Smooth muscle cell (in vitro differentiated cells): ENCODE results near the gene PMAIP1. TPM values are rescaled to one million over a fixed set of nuclear protein-coding genes. Genes with fewer than 3 reads are reported as not detected.
"Not testable (repeated sequence)": the region's sequence is repeated elsewhere in the genome, so short reads cannot be mapped to it uniquely, and the experiment has no call there.

Experiments used
- DNase-seq: peaks from one replicate; lab custom pipeline; 2025; ENCODE audit not compliant: unreplicated experiment; lab: John Stamatoyannopoulos, UW
- H2AFZ ChIP-seq: fragments of 200-600 bp; sonication (generic); 2 replicates; pipeline ENCODE4 v1.6.0; 2016; ENCODE audit warnings: antibody characterized with exemption, low read depth, mild to moderate bottlenecking
- H3F3A ChIP-seq: fragments of 200-600 bp; sonication (generic); 2 replicates; pipeline ENCODE4 v1.6.0; 2017; ENCODE audit warnings: antibody characterized with exemption, low read depth
- H3K27ac ChIP-seq: fragments of 200-600 bp; sonication (generic); 2 replicates; pipeline ENCODE4 v1.5.1; 2016; ENCODE audit warnings: low read depth, mild to moderate bottlenecking
- H3K27me3 ChIP-seq: fragments of 200-600 bp; sonication (generic); 2 replicates; pipeline ENCODE4 v1.6.1; 2016; ENCODE audit warnings: low read depth, mild to moderate bottlenecking
- H3K36me3 ChIP-seq: fragments of 200-600 bp; sonication (generic); 2 replicates; pipeline ENCODE4 v1.5.1; 2016; ENCODE audit warnings: low read depth
- H3K4me1 ChIP-seq: fragments of 200-600 bp; sonication (generic); 2 replicates; pipeline ENCODE4 v1.5.1; 2016; ENCODE audit warnings: low read depth
- H3K4me2 ChIP-seq: fragments of 200-600 bp; sonication (generic); 2 replicates; pipeline ENCODE4 v1.6.0; 2016; ENCODE audit warnings: mild to moderate bottlenecking
- H3K4me3 ChIP-seq: fragments of 200-600 bp; sonication (generic); 2 replicates; pipeline ENCODE4 v1.5.1; 2016; ENCODE audit warnings: mild to moderate bottlenecking
- H3K79me2 ChIP-seq: fragments of 200-600 bp; sonication (generic); 2 replicates; pipeline ENCODE4 v1.6.0; 2016; ENCODE audit warnings: low read depth, mild to moderate bottlenecking
- H3K9ac ChIP-seq: fragments of 200-600 bp; sonication (generic); 2 replicates; pipeline ENCODE4 v1.6.0; 2016; ENCODE audit warnings: low read depth
- H3K9me3 ChIP-seq: fragments of 200-600 bp; sonication (generic); replicated peaks from 2 replicates; pipeline ENCODE4 v1.5.1; 2016; ENCODE audit warnings: low read depth
- H4K20me1 ChIP-seq: fragments of 200-600 bp; sonication (generic); 2 replicates; pipeline ENCODE4 v1.6.0; 2016; ENCODE audit warnings: low read depth
- WGBS: methylation state at CpG from one replicate; pipeline ENCODE4 v1.1.7; 2016; ENCODE audit warnings: low lambda C conversion rate; 5-methylcytosine and 5-hydroxymethylcytosine counted together
- polyA plus RNA-seq: library from polyadenylated mRNA; unstranded; fragments of >200 nt; fragmentation: Nextera tagmentation; extraction: Ambion mirVana; gene quantifications from 2 replicates; pipeline ENCODE4 v1.2.1, GENCODE V29; 2016
- total RNA-seq: library from RNA; depleted of rRNA; stranded (reverse); fragments of >200 nt; gene quantifications from 2 replicates; pipeline ENCODE4 v1.2.3, GENCODE V29; 2014
- TF ChIP-seq, protein P1 (sequence below): fragments of 200-600 bp; sonication (generic); IDR thresholded peaks from 2 replicates; pipeline ENCODE4 v1.5.1; 2017; ENCODE audit warnings: borderline replicate concordance, mild to moderate bottlenecking, antibody characterized with exemption; ENCODE audit not compliant: insufficient read depth, poor library complexity, severe bottlenecking

PMAIP1 gene
- total and polyA plus RNA-seq, 2 experiments from 2014 or later, result 18.0 to 37.5 TPM

- Histone ChIP-seq H3K27ac (no peak overlapping the region), H3K36me3 (no peaks in the 10 kb centered on the region), H4K20me1 (no peaks in the 10 kb centered on the region), H3K79me2 (no peaks in the 10 kb centered on the region), H3K9me3 (no peaks in the 10 kb centered on the region), H3F3A (peaks cover 14% of the 10 kb centered on the region), H3K9ac (no peak overlapping the region), H2AFZ (no peak overlapping the region), H3K27me3 (no peaks in the 10 kb centered on the region), H3K4me1 (peaks cover 17% of the 10 kb centered on the region), H3K4me3 (no peak overlapping the region), H3K4me2 (no peak overlapping the region)
- DNase-seq, result no peak
- TF ChIP-seq, protein P1, sequence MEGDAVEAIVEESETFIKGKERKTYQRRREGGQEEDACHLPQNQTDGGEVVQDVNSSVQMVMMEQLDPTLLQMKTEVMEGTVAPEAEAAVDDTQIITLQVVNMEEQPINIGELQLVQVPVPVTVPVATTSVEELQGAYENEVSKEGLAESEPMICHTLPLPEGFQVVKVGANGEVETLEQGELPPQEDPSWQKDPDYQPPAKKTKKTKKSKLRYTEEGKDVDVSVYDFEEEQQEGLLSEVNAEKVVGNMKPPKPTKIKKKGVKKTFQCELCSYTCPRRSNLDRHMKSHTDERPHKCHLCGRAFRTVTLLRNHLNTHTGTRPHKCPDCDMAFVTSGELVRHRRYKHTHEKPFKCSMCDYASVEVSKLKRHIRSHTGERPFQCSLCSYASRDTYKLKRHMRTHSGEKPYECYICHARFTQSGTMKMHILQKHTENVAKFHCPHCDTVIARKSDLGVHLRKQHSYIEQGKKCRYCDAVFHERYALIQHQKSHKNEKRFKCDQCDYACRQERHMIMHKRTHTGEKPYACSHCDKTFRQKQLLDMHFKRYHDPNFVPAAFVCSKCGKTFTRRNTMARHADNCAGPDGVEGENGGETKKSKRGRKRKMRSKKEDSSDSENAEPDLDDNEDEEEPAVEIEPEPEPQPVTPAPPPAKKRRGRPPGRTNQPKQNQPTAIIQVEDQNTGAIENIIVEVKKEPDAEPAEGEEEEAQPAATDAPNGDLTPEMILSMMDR, result no peak
- WGBS, result 97% methylated on average over 2 of the region's 2 CpGs
Measured at GRCh38 chr18:59884351-59884750, 15.4 kb upstream of the PMAIP1 start.

GRCh38 chr18:59885579-59886163 lies 14.1 kb upstream of the PMAIP1 start:
- 36% methylated on average over 6 of the region's 6 CpGs for WGBS
- H3F3A ChIP-seq, result peaks cover 14% of the 10 kb centered on the region
- H3K9ac ChIP-seq, result no peak overlapping the region
- H3K36me3 ChIP-seq, result no peaks in the 10 kb centered on the region
- H3K4me2 ChIP-seq, result peak overlapping the region; percentile 67
- no peaks in the 10 kb centered on the region for H3K27me3 ChIP-seq
- no peaks in the 10 kb centered on the region for H4K20me1 ChIP-seq
- H3K9me3 ChIP-seq, result no peaks in the 10 kb centered on the region
- no peak for DNase-seq
- TF ChIP-seq, protein P1, result no peak
- H3K79me2 ChIP-seq, result no peaks in the 10 kb centered on the region
- H3K4me1 ChIP-seq, result peaks cover 17% of the 10 kb centered on the region
- peak overlapping the region; percentile 71 for H3K27ac ChIP-seq
- peak overlapping the region; percentile 3 for H2AFZ ChIP-seq
- no peak overlapping the region for H3K4me3 ChIP-seq

GRCh38 chr18:59886399-59886798 lies 13.4 kb upstream of the PMAIP1 start:
- not testable (repeated sequence) for DNase-seq, H4K20me1 ChIP-seq, H3K9me3 ChIP-seq, H3K9ac ChIP-seq, H3K4me3 ChIP-seq, H3K27me3 ChIP-seq, H3K79me2 ChIP-seq, H3K36me3 ChIP-seq
- peak overlapping the region; percentile 67 for H3K4me2 ChIP-seq
- H3K4me1 ChIP-seq, result peaks cover 17% of the 10 kb centered on the region
- H2AFZ ChIP-seq, result peak overlapping the region; percentile 3
- peak overlapping the region; percentile 71 for H3K27ac ChIP-seq
- H3F3A ChIP-seq, result peaks cover 14% of the 10 kb centered on the region
- 88% methylated on average over 3 of the region's 3 CpGs for WGBS

DNA sequence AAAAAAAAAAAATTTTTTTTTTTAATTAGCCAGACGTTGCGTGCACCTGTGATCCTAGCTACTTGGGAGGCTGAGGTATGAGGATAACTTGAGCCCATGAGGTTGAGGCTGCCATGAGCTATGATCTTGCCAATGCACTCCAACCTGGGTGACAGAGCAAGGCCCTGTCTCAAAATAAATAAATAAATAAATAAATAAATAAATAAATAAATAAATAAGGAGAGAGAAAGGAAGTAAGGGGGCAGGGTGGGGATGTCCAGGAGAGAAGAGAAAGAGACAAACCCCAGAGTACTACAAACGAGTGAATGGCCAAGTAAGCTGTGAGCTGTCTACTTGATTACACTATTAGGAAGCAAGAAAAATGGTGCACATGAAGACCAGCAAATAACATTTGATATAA lies 7.7 kb upstream of the PMAIP1 start:
- no peak overlapping the region for H3K27ac ChIP-seq
- H3K9ac ChIP-seq, result no peak overlapping the region
- no peak overlapping the region for H3K4me2 ChIP-seq
- TF ChIP-seq, protein P1, result no peak
- 96% methylated on average over 3 of the region's 3 CpGs for WGBS
- DNase-seq, result no peak
- H3K4me3 ChIP-seq, result no peak overlapping the region
- H3F3A ChIP-seq, result no peaks in the 10 kb centered on the region
- no peaks in the 10 kb centered on the region for H3K9me3 ChIP-seq
- H3K4me1 ChIP-seq, result no peaks in the 10 kb centered on the region
- no peak overlapping the region for H2AFZ ChIP-seq
- no peaks in the 10 kb centered on the region for H3K36me3 ChIP-seq
- no peaks in the 10 kb centered on the region for H3K79me2 ChIP-seq
- no peaks in the 10 kb centered on the region for H4K20me1 ChIP-seq
- H3K27me3 ChIP-seq, result peaks cover 14% of the 10 kb centered on the region
